ENCODE results near the gene BBS7. TPM values are rescaled to one million over a fixed set of nuclear protein-coding genes. Genes with fewer than 3 reads are reported as not detected.

The BBS7 gene, protein sequence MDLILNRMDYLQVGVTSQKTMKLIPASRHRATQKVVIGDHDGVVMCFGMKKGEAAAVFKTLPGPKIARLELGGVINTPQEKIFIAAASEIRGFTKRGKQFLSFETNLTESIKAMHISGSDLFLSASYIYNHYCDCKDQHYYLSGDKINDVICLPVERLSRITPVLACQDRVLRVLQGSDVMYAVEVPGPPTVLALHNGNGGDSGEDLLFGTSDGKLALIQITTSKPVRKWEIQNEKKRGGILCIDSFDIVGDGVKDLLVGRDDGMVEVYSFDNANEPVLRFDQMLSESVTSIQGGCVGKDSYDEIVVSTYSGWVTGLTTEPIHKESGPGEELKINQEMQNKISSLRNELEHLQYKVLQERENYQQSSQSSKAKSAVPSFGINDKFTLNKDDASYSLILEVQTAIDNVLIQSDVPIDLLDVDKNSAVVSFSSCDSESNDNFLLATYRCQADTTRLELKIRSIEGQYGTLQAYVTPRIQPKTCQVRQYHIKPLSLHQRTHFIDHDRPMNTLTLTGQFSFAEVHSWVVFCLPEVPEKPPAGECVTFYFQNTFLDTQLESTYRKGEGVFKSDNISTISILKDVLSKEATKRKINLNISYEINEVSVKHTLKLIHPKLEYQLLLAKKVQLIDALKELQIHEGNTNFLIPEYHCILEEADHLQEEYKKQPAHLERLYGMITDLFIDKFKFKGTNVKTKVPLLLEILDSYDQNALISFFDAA
- 26.2 and 28.5 TPM in 2 replicates for total RNA-seq (2021)
- long read RNA-seq, transcript BBS7-204 (18 exons, 2,570 nt) = minor isoform, 29 of 93 reads
- long read RNA-seq, transcript BBS7-201 (19 exons, 3,752 nt) = minor isoform, 6 of 93 reads
- long read RNA-seq, transcript BBS7-202 (4 exons, 725 nt) = major isoform, 33 of 93 reads
- long read RNA-seq, partial matches to known transcripts = 10 of 93 reads
- long read RNA-seq, other reads (novel, unspliced or antisense) = 15 of 93 reads

DNA sequence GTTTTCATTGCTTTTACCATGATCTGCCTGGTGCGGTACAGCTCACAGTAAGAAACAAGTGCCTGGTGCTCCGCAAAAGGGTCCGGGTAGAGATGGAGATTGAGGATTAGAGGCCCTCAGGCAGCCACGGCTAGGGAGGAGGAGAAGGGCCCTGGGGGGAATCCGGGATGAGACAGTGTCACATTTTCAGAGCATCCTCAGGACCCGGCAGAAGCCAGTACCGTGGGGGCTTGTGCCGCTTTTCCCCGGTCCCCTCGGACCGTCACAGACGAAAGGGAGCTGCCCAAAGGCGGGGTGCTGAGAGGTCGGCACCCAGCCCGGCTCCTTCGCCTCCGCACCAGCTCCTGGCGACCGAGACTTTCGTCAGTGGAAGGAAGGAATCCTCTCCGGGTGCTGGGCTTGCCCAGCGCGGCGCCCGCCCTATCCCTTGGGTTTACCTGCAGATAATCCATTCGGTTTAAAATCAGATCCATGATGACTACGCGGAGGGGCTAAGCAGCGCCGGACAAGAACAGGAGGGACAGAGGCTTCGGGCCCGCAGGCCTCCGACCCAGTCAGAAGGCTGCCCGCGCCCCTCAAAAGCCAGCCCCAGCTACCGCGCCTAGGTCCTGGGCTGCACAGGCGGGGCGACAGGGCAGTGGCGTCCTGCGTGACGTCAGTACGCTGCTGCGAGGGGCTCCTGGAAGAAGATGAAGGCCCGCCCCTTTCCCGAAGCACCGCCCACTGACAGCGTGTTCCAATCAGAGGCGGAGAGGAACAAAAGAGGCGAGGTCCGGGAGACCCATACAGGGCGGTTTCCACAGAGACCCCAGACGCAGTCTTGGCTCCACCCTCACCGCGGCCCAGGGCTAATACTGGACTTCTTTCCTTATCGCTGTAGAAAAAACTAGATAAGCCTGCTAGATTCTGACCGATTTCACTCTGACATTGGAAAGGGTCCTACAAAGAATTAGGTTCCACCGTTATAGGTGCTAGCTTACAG lies at the start of gene BBS7:
Gene BBS7 (minus strand): TSS at position 634 of the 982 bp plus-strand sequence. CDS start 161 bp downstream, at position 473.
- H2BK20ac ChIP-seq (ENCODE audit: low read depth, low read length, poor library complexity, severe bottlenecking) = no peak within 1 kb of the TSS
- no peaks in the 10 kb centered on the region for H3K4me1 ChIP-seq (ENCODE audit: insufficient read depth, low read length)
- Mint-ChIP-seq H3K4me3 (peak within 1 kb of the TSS; percentile 93 to 94), H3K36me3 (ENCODE audit: insufficient read depth in 1 of 3, low read depth in 3 of 3) (peaks cover 17 to 22% (median 21%) of the 10 kb centered on the region in 3 experiments), H3K27ac (peak within 1 kb of the TSS; percentile 95 to 98 (median 96)), H3K27me3 (ENCODE audit: low read depth) (peaks cover 3% of the 10 kb centered on the region; the same call in 1 of the 2 replicates), H3K4me1 (peaks cover 5 to 6% of the 10 kb centered on the region in 2 experiments), H3K9me3 (no peaks in the 10 kb centered on the region)
- peak; percentile 99 for DNase-seq
- peaks cover 3% of the 10 kb centered on the region for H3K23me2 ChIP-seq (ENCODE audit: insufficient read length, low read depth, low read length, poor library complexity, severe bottlenecking)
- H3K79me2 ChIP-seq (ENCODE audit: insufficient read depth, low read length) = no peaks in the 10 kb centered on the region
- no peak within 1 kb of the TSS for H2BK12ac ChIP-seq (ENCODE audit: insufficient read length, low read depth, low read length)
- H3K14ac ChIP-seq (ENCODE audit: insufficient read depth, low read length) = peak within 1 kb of the TSS; percentile 72
- H2AFZ ChIP-seq (ENCODE audit: low read length) = peak within 1 kb of the TSS; percentile 48
- no CpG with 5 or more reads among the region's 58 CpGs for WGBS (ENCODE audit: extremely low coverage, insufficient read length, low lambda C conversion rate)
- peak within 1 kb of the TSS; percentile 71 for H3K9ac ChIP-seq (ENCODE audit: extremely low read depth, insufficient read length, low read length)
- peak within 1 kb of the TSS; percentile 67 for H3K4me2 ChIP-seq (ENCODE audit: insufficient read depth, insufficient read length, low read length)
- no peak within 1 kb of the TSS for H3K4ac ChIP-seq (ENCODE audit: low read depth, low read length)
- H4K20me1 ChIP-seq (ENCODE audit: control insufficient read depth, insufficient read depth, insufficient read length) = no peaks in the 10 kb centered on the region
- H3K18ac ChIP-seq (ENCODE audit: insufficient read length, low read depth, low read length) = peak within 1 kb of the TSS; percentile 50
- H4K91ac ChIP-seq (ENCODE audit: insufficient read length, low read depth, low read length) = no peak within 1 kb of the TSS
- H3T11ph ChIP-seq (ENCODE audit: low read length) = no peak within 1 kb of the TSS
- H2BK5ac ChIP-seq (ENCODE audit: insufficient read length, low read length) = no peak within 1 kb of the TSS
- no peak within 1 kb of the TSS for H4K5ac ChIP-seq (ENCODE audit: insufficient read length, low read depth, low read length)
- no peak within 1 kb of the TSS for H2BK15ac ChIP-seq (ENCODE audit: low read depth, low read length)
- H3K79me1 ChIP-seq (ENCODE audit: insufficient read depth, low read depth, low read length, poor library complexity, severe bottlenecking) = no peaks in the 10 kb centered on the region
- H3K9me3 ChIP-seq (ENCODE audit: control insufficient read depth, low read depth, low read length) = no peaks in the 10 kb centered on the region
- no peak within 1 kb of the TSS for H4K8ac ChIP-seq (replicated peaks; ENCODE audit: insufficient read length, low read depth, low read length)
- no peak within 1 kb of the TSS for H2BK120ac ChIP-seq (ENCODE audit: low read depth, low read length, poor library complexity, severe bottlenecking)
- no peak within 1 kb of the TSS for H3K27ac ChIP-seq (ENCODE audit: insufficient read length, low read depth, low read length)
- TF ChIP-seq, protein P1, sequence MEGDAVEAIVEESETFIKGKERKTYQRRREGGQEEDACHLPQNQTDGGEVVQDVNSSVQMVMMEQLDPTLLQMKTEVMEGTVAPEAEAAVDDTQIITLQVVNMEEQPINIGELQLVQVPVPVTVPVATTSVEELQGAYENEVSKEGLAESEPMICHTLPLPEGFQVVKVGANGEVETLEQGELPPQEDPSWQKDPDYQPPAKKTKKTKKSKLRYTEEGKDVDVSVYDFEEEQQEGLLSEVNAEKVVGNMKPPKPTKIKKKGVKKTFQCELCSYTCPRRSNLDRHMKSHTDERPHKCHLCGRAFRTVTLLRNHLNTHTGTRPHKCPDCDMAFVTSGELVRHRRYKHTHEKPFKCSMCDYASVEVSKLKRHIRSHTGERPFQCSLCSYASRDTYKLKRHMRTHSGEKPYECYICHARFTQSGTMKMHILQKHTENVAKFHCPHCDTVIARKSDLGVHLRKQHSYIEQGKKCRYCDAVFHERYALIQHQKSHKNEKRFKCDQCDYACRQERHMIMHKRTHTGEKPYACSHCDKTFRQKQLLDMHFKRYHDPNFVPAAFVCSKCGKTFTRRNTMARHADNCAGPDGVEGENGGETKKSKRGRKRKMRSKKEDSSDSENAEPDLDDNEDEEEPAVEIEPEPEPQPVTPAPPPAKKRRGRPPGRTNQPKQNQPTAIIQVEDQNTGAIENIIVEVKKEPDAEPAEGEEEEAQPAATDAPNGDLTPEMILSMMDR (conservative IDR thresholded peaks at IDR 0.05) = no peak
- no peak within 1 kb of the TSS for H3K23ac ChIP-seq (ENCODE audit: insufficient read length, low read depth, low read length)
- H3K56ac ChIP-seq (ENCODE audit: insufficient read length, low read depth, low read length) = no peak within 1 kb of the TSS
- H3K27me3 ChIP-seq (ENCODE audit: insufficient read depth, low read length) = no peaks in the 10 kb centered on the region
- no peak within 1 kb of the TSS for H2AK5ac ChIP-seq (ENCODE audit: insufficient read length, low read length)
